Measurements from ENCODE around the gene HOXC9.
"Not testable (repeated sequence)": the region's sequence is repeated elsewhere in the genome, so short reads cannot be mapped to it uniquely, and the experiment has no call there.

HOXC9 gene

GRCh38 chr12:54040148-54040494 is 40.2 kb downstream of the HOXC9 start:
- no peak for DNase-seq (ENCODE audit: low read depth)

GRCh38 chr12:54040648-54041047 is 40.7 kb downstream of the HOXC9 start:
- DNase-seq (ENCODE audit: low read depth): no peak

- no peak for DNase-seq (ENCODE audit: low read depth)
These were observed 41.2 kb downstream of the HOXC9 start for GRCh38 chr12:54041097-54041690.

- DNase-seq (ENCODE audit: low read depth): not testable (repeated sequence)
These were observed 42.1 kb downstream of the HOXC9 start for GRCh38 chr12:54042033-54042432.

GRCh38 chr12:54042970-54043853 is 43.3 kb downstream of the HOXC9 start:
- no peak for DNase-seq (ENCODE audit: low read depth)

- no peak for DNase-seq (ENCODE audit: low read depth)
These were observed 44.6 kb downstream of the HOXC9 start for GRCh38 chr12:54044425-54045103.

GRCh38 chr12:54045401-54045800 is 45.4 kb downstream of the HOXC9 start:
- no peak for DNase-seq (ENCODE audit: low read depth)

GRCh38 chr12:54045868-54046521 is 46.0 kb downstream of the HOXC9 start:
- no peak for DNase-seq (ENCODE audit: low read depth)

- DNase-seq (ENCODE audit: low read depth): no peak
These were observed 46.8 kb downstream of the HOXC9 start for GRCh38 chr12:54046809-54047159.

GRCh38 chr12:54047160-54047963 is 47.4 kb downstream of the HOXC9 start:
- DNase-seq (ENCODE audit: low read depth): no peak

GRCh38 chr12:54047964-54048303 is 48.0 kb downstream of the HOXC9 start:
- DNase-seq (ENCODE audit: low read depth): no peak

GRCh38 chr12:54048406-54049093 is 48.6 kb downstream of the HOXC9 start:
- no peak for DNase-seq (ENCODE audit: low read depth)

GRCh38 chr12:54049108-54049507 is 49.1 kb downstream of the HOXC9 start:
- DNase-seq (ENCODE audit: low read depth): no peak

GRCh38 chr12:54050482-54050810 is 50.5 kb downstream of the HOXC9 start:
- DNase-seq (ENCODE audit: low read depth): no peak

- no peak for DNase-seq (ENCODE audit: low read depth)
These were observed 51.3 kb downstream of the HOXC9 start for GRCh38 chr12:54051026-54051842.

- no peak for DNase-seq (ENCODE audit: low read depth)
These were observed 52.0 kb downstream of the HOXC9 start for GRCh38 chr12:54051874-54052437.

GRCh38 chr12:54052438-54053002 is 52.6 kb downstream of the HOXC9 start:
- DNase-seq (ENCODE audit: low read depth): no peak
